CD4-positive, alpha-beta T cell (primary cell): ENCODE data around the gene SLC12A7. TPM values are rescaled to one million over a fixed set of nuclear protein-coding genes. Genes with fewer than 3 reads are reported as not detected.

Experiments
- ATAC-seq: fragments of 200-7000 bp; cut with Tn5 transposase; one replicate; pipeline ENCODE4 v1.10.0; 2022; ENCODE audit warnings: mild to moderate bottlenecking; ENCODE audit not compliant: poor library complexity
- CTCF ChIA-PET: fragments of 350-600 bp; sonication (Branson Sonifier 250); formaldehyde crosslinking; loops from one replicate; lab custom pipeline; 2021; ENCODE audit warnings: antibody characterized with exemption, inconsistent platforms; lab: Charles Lee
- POLR2A ChIA-PET: fragments of 350-600 bp; sonication (Branson Sonifier 250); formaldehyde crosslinking; loops from one replicate; lab custom pipeline; 2021; ENCODE audit warnings: antibody characterized with exemption, inconsistent platforms; lab: Charles Lee
- DNase-seq, 14 experiments: peaks; one replicate each; pipeline ENCODE4 v3.0.0-alpha.2; 2013 to 2020; ENCODE audit warnings: mixed read lengths in 2 of 14
- H3K27ac ChIP-seq, 2 donors: one replicate each; pipeline versions ENCODE4 v1.5.1 to v1.7.0; 2013; ENCODE audit warnings: low read length in 2 of 2, low read depth in 1 of 2, mild to moderate bottlenecking in 1 of 2
- H3K27me3 ChIP-seq, 2 experiments: 1 replicate in 1 of 2; 2 replicates in 1 of 2; pipeline versions ENCODE4 v1.6.1 to v1.7.0; 2013; ENCODE audit warnings: low read length in 2 of 2, control low read depth in 1 of 2, mild to moderate bottlenecking in 1 of 2, moderate library complexity in 1 of 2; ENCODE audit not compliant: insufficient read depth in 2 of 2, control insufficient read depth in 1 of 2
- H3K36me3 ChIP-seq: one replicate; pipeline ENCODE4 v1.6.1; 2013; ENCODE audit warnings: low read length, control low read depth; ENCODE audit not compliant: insufficient read depth
- H3K4me1 ChIP-seq: one replicate; pipeline ENCODE4 v1.6.1; 2013; ENCODE audit warnings: low read length, control low read depth; ENCODE audit not compliant: insufficient read depth
- H3K4me3 ChIP-seq: one replicate; pipeline ENCODE4 v1.5.1; 2013; ENCODE audit warnings: mild to moderate bottlenecking, low read length, moderate library complexity
- H3K9me3 ChIP-seq, 2 experiments: 1 replicate in 1 of 2; 2 replicates in 1 of 2; pipeline versions ENCODE4 v1.6.1 to v1.7.0; 2013; ENCODE audit warnings: low read length in 2 of 2, mild to moderate bottlenecking in 2 of 2, control low read depth in 1 of 2, moderate library complexity in 1 of 2; ENCODE audit not compliant: control insufficient read depth in 1 of 2, insufficient read depth in 1 of 2
- H3K27ac Mint-ChIP-seq: one replicate; pipeline ENCODE4 v1.8.0; 2020; ENCODE audit warnings: mixed read lengths
- H3K27me3 Mint-ChIP-seq: one replicate; pipeline ENCODE4 v1.8.0; 2021; ENCODE audit warnings: mixed read lengths
- H3K36me3 Mint-ChIP-seq: one replicate; pipeline ENCODE4 v1.8.0; 2021; ENCODE audit warnings: low read depth, mixed read lengths
- H3K4me1 Mint-ChIP-seq: one replicate; pipeline ENCODE4 v1.8.0; 2021; ENCODE audit warnings: low read depth, mixed read lengths
- H3K4me3 Mint-ChIP-seq: one replicate; pipeline ENCODE4 v1.8.0; 2020; ENCODE audit warnings: mild to moderate bottlenecking, mixed read lengths
- H3K9me3 Mint-ChIP-seq: one replicate; pipeline ENCODE4 v1.8.0; 2020; ENCODE audit warnings: mixed read lengths
- CTCF ChIP-seq: fragments of 200-600 bp; IDR thresholded peaks from one replicate; pipeline ENCODE4 v1.8.0; 2022; ENCODE audit warnings: antibody characterized with exemption, mild to moderate bottlenecking
- intact Hi-C, 2 experiments: fragments of 100-400 bp; cut with DNase I in 1 of 2; cut with micrococcal nuclease in 1 of 2; formaldehyde crosslinking; loops; one replicate each; pipeline versions ENCODE4 v1.15.1 to v1.9.0; 2023 to 2025; cut with DNase I, micrococcal nuclease
- total RNA-seq, 174 experiments: library from RNA in 2 of 174; stranded (reverse) in 2 of 174; gene quantifications; one replicate each; pipeline ENCODE4 v1.2.3 and lab custom pipeline; 2021 to 2026

The SLC12A7 gene
- total RNA-seq, 2 experiments from 2014 or later: 47.9 to 51.7 TPM

GRCh38 chr5:1079486-1079885, 32.4 kb downstream of the SLC12A7 start:
- H3K36me3 Mint-ChIP-seq: peaks cover 47% of the 10 kb centered on the region
- ChIA-PET CTCF (no interaction called here), POLR2A (no interaction called here)
- DNase-seq (no peak), ATAC-seq (no peak)
- no peaks in the 10 kb centered on the region for H3K9me3 ChIP-seq
- no peak overlapping the region for H3K4me3 Mint-ChIP-seq
- H3K27ac Mint-ChIP-seq: no peak overlapping the region
- H3K36me3 ChIP-seq: peaks cover 81% of the 10 kb centered on the region
- H3K4me3 ChIP-seq: no peak overlapping the region
- H3K27me3 Mint-ChIP-seq: no peaks in the 10 kb centered on the region
- H3K27ac ChIP-seq: no peak overlapping the region
- H3K9me3 Mint-ChIP-seq: no peaks in the 10 kb centered on the region
- H3K4me1 ChIP-seq: no peaks in the 10 kb centered on the region
- no peak for TF ChIP-seq CTCF
- intact Hi-C loops: no loop called here
- H3K27me3 ChIP-seq: no peaks in the 10 kb centered on the region
- no peaks in the 10 kb centered on the region for H3K4me1 Mint-ChIP-seq

- CTCF ChIA-PET: no interaction called here
- no peak overlapping the region for H3K27ac Mint-ChIP-seq
Measured at GRCh38 chr5:1078851-1079250, 33.0 kb downstream of the SLC12A7 start.

GRCh38 chr5:1078206-1078605, 33.7 kb downstream of the SLC12A7 start:
- no peak for TF ChIP-seq CTCF
- ChIA-PET CTCF (no interaction called here), POLR2A (no interaction called here)
- H3K4me1 ChIP-seq: no peaks in the 10 kb centered on the region
- H3K9me3 ChIP-seq: no peaks in the 10 kb centered on the region
- intact Hi-C loops: no loop called here
- no peak overlapping the region for H3K27ac ChIP-seq
- no peak for DNase-seq
- H3K4me3 Mint-ChIP-seq: no peak overlapping the region
- H3K27ac Mint-ChIP-seq: no peak overlapping the region
- H3K27me3 ChIP-seq: no peaks in the 10 kb centered on the region
- H3K9me3 Mint-ChIP-seq: no peaks in the 10 kb centered on the region
- peaks cover 46% of the 10 kb centered on the region for H3K36me3 Mint-ChIP-seq
- no peaks in the 10 kb centered on the region for H3K27me3 Mint-ChIP-seq
- H3K4me1 Mint-ChIP-seq: no peaks in the 10 kb centered on the region
- H3K36me3 ChIP-seq: peaks cover 79% of the 10 kb centered on the region
- H3K4me3 ChIP-seq: no peak overlapping the region
- ATAC-seq: no peak

More at GRCh38 chr5:1078851-1079250, 33.0 kb downstream of the SLC12A7 start:
- Histone ChIP-seq H3K4me1 (no peaks in the 10 kb centered on the region), H3K4me3 (no peak overlapping the region), H3K27me3 (no peaks in the 10 kb centered on the region), H3K27ac (no peak overlapping the region), H3K9me3 (no peaks in the 10 kb centered on the region), H3K36me3 (peaks cover 79% of the 10 kb centered on the region)
- DNase-seq (no peak), ATAC-seq (no peak)
- H3K36me3 Mint-ChIP-seq: peaks cover 46% of the 10 kb centered on the region
- no peak overlapping the region for H3K4me3 Mint-ChIP-seq
- intact Hi-C loops: no loop called here
- POLR2A ChIA-PET: no interaction called here
- H3K27me3 Mint-ChIP-seq: no peaks in the 10 kb centered on the region
- TF ChIP-seq CTCF: no peak
- H3K9me3 Mint-ChIP-seq: no peaks in the 10 kb centered on the region
- no peaks in the 10 kb centered on the region for H3K4me1 Mint-ChIP-seq
